GM12878 (cell line): ENCODE measurements around the gene MRPS12. TPM values are rescaled to one million over a fixed set of nuclear protein-coding genes. Genes with fewer than 3 reads are reported as not detected.

Source experiments
- ATAC-seq: fragments of 200-7000 bp; cut with Tn5 transposase; 3 replicates; pipeline ENCODE4 v1.9.1; 2020; ENCODE audit warnings: mild to moderate bottlenecking, moderate library complexity
- BruUV-seq: library from RNA; stranded (reverse); fragments of 400-500 nt; replicated peaks from 2 replicates; lab custom pipeline; 2021; lab: Mats Ljungman, UMichigan
- CTCF ChIA-PET: fragments of 300-600 bp; sonication (Branson Sonifier 250); formaldehyde crosslinking; extraction: SDS; loops from one replicate; lab custom pipeline; 2021; ENCODE audit warnings: inconsistent platforms; lab: Yijun Ruan, JAX
- POLR2A ChIA-PET: fragments of 350-600 bp; formaldehyde crosslinking; extraction: SDS; loops from one replicate; lab custom pipeline; 2021; ENCODE audit warnings: inconsistent platforms; lab: Charles Lee
- RAD21 ChIA-PET: fragments of 300-600 bp; sonication (Branson Sonifier 250); formaldehyde crosslinking; loops from one replicate; lab custom pipeline; 2023; ENCODE audit warnings: antibody characterized with exemption; ENCODE audit not compliant: unreplicated experiment; lab: Charles Lee
- SMC1A ChIA-PET: fragments of 300-600 bp; sonication (Branson Sonifier 250); formaldehyde crosslinking; loops from one replicate; lab custom pipeline; 2023; ENCODE audit not compliant: unreplicated experiment, uncharacterized antibody; lab: Charles Lee
- DNase-seq: peaks from one replicate; pipeline ENCODE4 v3.0.0-alpha.2; 2011; ENCODE audit warnings: low read depth, low spot score
- FAIRE-seq: peaks from 3 replicates; lab custom pipeline; 2011; peaks lifted over from hg19 to GRCh38; lab: Jason Lieb, UNC
- H2AFZ ChIP-seq: 2 replicates; pipeline ENCODE4 v1.6.0; 2011; ENCODE audit warnings: low read depth, low read length, control low read depth; ENCODE audit not compliant: control insufficient read depth
- H3K27ac ChIP-seq: 2 replicates; pipeline ENCODE4 v1.5.1; 2011; ENCODE audit warnings: control low read depth; ENCODE audit not compliant: control insufficient read depth, insufficient read depth
- H3K27me3 ChIP-seq, 2 experiments: replicated peaks in 1 of 2; 2 replicates each; pipeline versions ENCODE4 v1.6.0 to v1.6.1; 2011; ENCODE audit warnings: low read length in 1 of 2; ENCODE audit not compliant: control insufficient read depth in 2 of 2, insufficient read depth in 2 of 2
- H3K36me3 ChIP-seq, 2 experiments: 2 replicates each; pipeline ENCODE4 v1.5.1; 2011; ENCODE audit warnings: low read length in 1 of 2; ENCODE audit not compliant: control insufficient read depth in 2 of 2, insufficient read depth in 2 of 2
- H3K4me1 ChIP-seq: 2 replicates; pipeline ENCODE4 v1.6.1; 2011; ENCODE audit warnings: mild to moderate bottlenecking, low read length, moderate library complexity, mixed read lengths; ENCODE audit not compliant: control insufficient read depth, insufficient read depth
- H3K4me2 ChIP-seq: 2 replicates; pipeline ENCODE4 v1.6.0; 2011; ENCODE audit warnings: control low read depth; ENCODE audit not compliant: control insufficient read depth, insufficient read depth
- H3K4me3 ChIP-seq: fragments of 200-600 bp; sonication (generic); 2 replicates; pipeline ENCODE4 v1.5.1; 2016
- H3K79me2 ChIP-seq: 2 replicates; pipeline ENCODE4 v1.6.0; 2011; ENCODE audit warnings: low read length; ENCODE audit not compliant: control insufficient read depth, insufficient read depth
- H3K9ac ChIP-seq: 2 replicates; pipeline ENCODE4 v1.8.0; 2011; ENCODE audit warnings: low read length, control low read depth, mixed read lengths; ENCODE audit not compliant: control insufficient read depth, insufficient read depth
- H3K9me3 ChIP-seq: replicated peaks from 3 replicates; pipeline ENCODE4 v1.5.1; 2011; ENCODE audit warnings: mild to moderate bottlenecking, low read length; ENCODE audit not compliant: control insufficient read depth, insufficient read depth
- H4K20me1 ChIP-seq: 2 replicates; pipeline ENCODE4 v1.6.0; 2011; ENCODE audit not compliant: control insufficient read depth, insufficient read depth
- E2F4 ChIP-seq: IDR thresholded peaks from 2 replicates; pipeline ENCODE4 v1.6.1; 2012; ENCODE audit warnings: low read depth, low read length, improper control_type of control experiment
- PAX5 ChIP-seq: IDR thresholded peaks from 2 replicates; pipeline ENCODE4 v1.6.1; 2011; ENCODE audit warnings: low read depth, low read length, borderline replicate concordance
- SREBF1 ChIP-seq: IDR thresholded peaks from 2 replicates; pipeline ENCODE4 v1.6.1; 2012; ENCODE audit warnings: mild to moderate bottlenecking, low read length
- ZBTB33 ChIP-seq: fragments of 450-650 bp; IDR thresholded peaks from 2 replicates; pipeline ENCODE4 v1.6.1; 2017; ENCODE audit warnings: mild to moderate bottlenecking
- ZNF207 ChIP-seq: fragments of 450-650 bp; IDR thresholded peaks from 2 replicates; pipeline ENCODE4 v1.6.1; 2014; ENCODE audit warnings: antibody characterized with exemption, mild to moderate bottlenecking, borderline replicate concordance
- WGBS: methylation state at CpG from one replicate; pipeline ENCODE4 v1.1.6; 2016; ENCODE audit warnings: low lambda C conversion rate; ENCODE audit not compliant: insufficient replicate concordance, insufficient coverage; ENCODE audit errors: missing lambda C conversion rate; 5-methylcytosine and 5-hydroxymethylcytosine counted together
- in situ Hi-C: fragments of 300-500 bp; cut with MboI; formaldehyde crosslinking; loops from 9 replicates; pipeline ENCODE4 v1.14.3; 2018; ENCODE audit warnings: mixed read lengths
- intact Hi-C: fragments of 100-400 bp; cut with micrococcal nuclease; formaldehyde crosslinking; loops from one replicate; pipeline ENCODE4 v1.14.2; 2022; ENCODE audit not compliant: unreplicated experiment
- polyA plus RNA-seq, 11 experiments: library from polyadenylated mRNA; depleted of rRNA in 4 of 11; unstranded in 6 of 11; stranded (reverse) in 5 of 11; fragments of >200 nt; fragmentation: Nextera tagmentation in 4 of 11; fragmentation: Illumina TruSeq in 1 of 11; extraction: Ambion mirVana in 4 of 11; extraction: Trizol in 1 of 11; gene quantifications; 1 replicate in 1 of 11; 2 replicates in 10 of 11; pipeline versions ENCODE4 v1.2.1 to v1.2.3, GENCODE V29; 2011 to 2016; ENCODE audit warnings: inconsistent platforms in 2 of 11, missing spikeins in 2 of 11, low read depth in 1 of 11
- total RNA-seq, 4 experiments: library from RNA; depleted of rRNA in 3 of 4; stranded (reverse); fragments of >200 nt in 3 of 4; fragmentation: Illumina TruSeq in 1 of 4; extraction: Trizol in 1 of 4; gene quantifications; 2 replicates each; pipeline versions ENCODE4 v1.2.1 to v1.2.3, GENCODE V29; 2013 to 2021

MRPS12 gene
- total and polyA plus RNA-seq, 10 of the 15 experiments (the other 5 are each of a cell fraction or from before 2014, with no cell fraction given) = 7.3 to 205 (median 77.3) TPM

- RAD21 ChIA-PET = no interaction called here
- CTCF ChIA-PET = interaction anchor here (0.9 kb wide), 1 partner anchor 1530 kb away, joined by 3 read pairs; no protein-coding TSS in a partner anchor
- no TSS peak for BruUV-seq
Observed at GRCh38 chr19:38893341-38893771, 37.4 kb upstream of the MRPS12 start.

More at GRCh38 chr19:38893341-38893771, 37.4 kb upstream of the MRPS12 start:
- Histone ChIP-seq H3K4me2 (no peak overlapping the region), H4K20me1 (no peaks in the 10 kb centered on the region), H2AFZ (no peak overlapping the region), H3K4me3 (no peak overlapping the region), H3K79me2 (no peaks in the 10 kb centered on the region), H3K4me1 (peaks cover 3% of the 10 kb centered on the region), H3K27me3 (no peaks in the 10 kb centered on the region), H3K9ac (no peak overlapping the region), H3K9me3 (no peaks in the 10 kb centered on the region), H3K36me3 (no peaks in the 10 kb centered on the region; a peak in 1 of 4 replicates), H3K27ac (no peak overlapping the region)
- ChIA-PET POLR2A (no interaction called here), SMC1A (no interaction called here)
- FAIRE-seq (no peak), ATAC-seq (no peak), DNase-seq (no peak)
- WGBS = 90% methylated on average over 14 of the region's 14 CpGs
- in situ Hi-C loops (no loop called here), intact Hi-C loops (no loop called here)
- TF ChIP-seq ZNF207 (no peak), PAX5 (no peak), ZBTB33 (no peak), E2F4 (no peak), SREBF1 (no peak)
